ENCODE data around the gene MTG1.
A peak's percentile ranks its signal among the peaks of the same experiment; 100 is the strongest.
"Not testable (repeated sequence)": the region's sequence is repeated elsewhere in the genome, so short reads cannot be mapped to it uniquely, and the experiment has no call there.

MTG1 gene

GRCh38 chr10:133438711-133439273 is 44.8 kb downstream of the MTG1 start:
- peak; percentile 55 for DNase-seq (ENCODE audit: low read depth)

GRCh38 chr10:133439517-133440461 is 45.8 kb downstream of the MTG1 start:
- no peak for DNase-seq (ENCODE audit: low read depth)
- no peak for TF ChIP-seq CTCF (IDR thresholded peaks at IDR 0.05; ENCODE audit: insufficient read depth, low read depth, low read length, missing control alignments)
- H3K4me3 ChIP-seq (ENCODE audit: low read depth, low read length): no peak overlapping the region

More at GRCh38 chr10:133438711-133439273, 44.8 kb downstream of the MTG1 start:
- TF ChIP-seq CTCF (IDR thresholded peaks at IDR 0.05; ENCODE audit: insufficient read depth, low read depth, low read length, missing control alignments): peak; percentile 50
- H3K4me3 ChIP-seq (ENCODE audit: low read depth, low read length): no peak overlapping the region

- no peak for DNase-seq (ENCODE audit: low read depth)
- TF ChIP-seq CTCF (IDR thresholded peaks at IDR 0.05; ENCODE audit: insufficient read depth, low read depth, low read length, missing control alignments): no peak
- H3K4me3 ChIP-seq (ENCODE audit: low read depth, low read length): no peak overlapping the region
These were observed 46.8 kb downstream of the MTG1 start for GRCh38 chr10:133440633-133441285.

- DNase-seq (ENCODE audit: low read depth); H3K4me3 ChIP-seq (ENCODE audit: low read depth, low read length): not testable (repeated sequence)
These were observed 47.4 kb downstream of the MTG1 start for GRCh38 chr10:133441356-133441755.

GRCh38 chr10:133441780-133442179 is 47.8 kb downstream of the MTG1 start:
- no peak for DNase-seq (ENCODE audit: low read depth)
- TF ChIP-seq CTCF (IDR thresholded peaks at IDR 0.05; ENCODE audit: insufficient read depth, low read depth, low read length, missing control alignments): no peak
- H3K4me3 ChIP-seq (ENCODE audit: low read depth, low read length): no peak overlapping the region

GRCh38 chr10:133442191-133442966 is 48.4 kb downstream of the MTG1 start:
- TF ChIP-seq CTCF (IDR thresholded peaks at IDR 0.05; ENCODE audit: insufficient read depth, low read depth, low read length, missing control alignments): no peak
- no peak overlapping the region for H3K4me3 ChIP-seq (ENCODE audit: low read depth, low read length)
- DNase-seq (ENCODE audit: low read depth): no peak
